Right lobe of liver (tissue), 6 donors: ENCODE data around the gene DPM1. TPM values are rescaled to one million over a fixed set of nuclear protein-coding genes. Genes with fewer than 3 reads are reported as not detected.

Experiments
- ATAC-seq, 4 donors: fragments of 200-7000 bp; cut with Tn5 transposase; one replicate each; pipeline ENCODE4 v1.9.1; 2020; ENCODE audit warnings: mild to moderate bottlenecking in 4 of 4, moderate library complexity in 4 of 4
- DNase-seq, 3 donors: peaks; one replicate each; pipeline ENCODE4 v3.0.0-alpha.2; 2020
- H3K27ac ChIP-seq, 3 donors: fragments of 200-600 bp; one replicate each; pipeline ENCODE4 v1.8.0; 2022
- H3K27me3 ChIP-seq, 2 donors: fragments of 200-600 bp; one replicate each; pipeline ENCODE4 v1.8.0; 2022
- H3K36me3 ChIP-seq, 4 donors: fragments of 200-600 bp; sonication (generic) in 1 of 4; one replicate each; pipeline versions ENCODE4 v1.5.1 to v1.8.0; 2017 to 2022; ENCODE audit warnings: control low read depth in 1 of 4
- H3K4me1 ChIP-seq, 4 donors: fragments of 200-600 bp; sonication (generic) in 1 of 4; one replicate each; pipeline versions ENCODE4 v1.5.1 to v1.8.0; 2017 to 2022; ENCODE audit warnings: control low read depth in 1 of 4
- H3K4me3 ChIP-seq, 3 donors: fragments of 200-600 bp; one replicate each; pipeline ENCODE4 v1.8.0; 2022
- H3K9me3 ChIP-seq, 4 donors: fragments of 200-600 bp; sonication (generic) in 1 of 4; one replicate each; pipeline versions ENCODE4 v1.5.1 to v1.8.0; 2017 to 2022; ENCODE audit warnings: control low read depth in 1 of 4
- POLR2A ChIP-seq: fragments of 450-650 bp; IDR thresholded peaks from one replicate; pipeline ENCODE4 v1.6.1; 2017; ENCODE audit warnings: antibody characterized with exemption, mild to moderate bottlenecking
- WGBS: methylation state at CpG from one replicate; pipeline ENCODE4 v1.1.6; 2018; ENCODE audit warnings: low coverage, low lambda C conversion rate; ENCODE audit not compliant: insufficient coverage; ENCODE audit errors: missing lambda C conversion rate; 5-methylcytosine and 5-hydroxymethylcytosine counted together
- intact Hi-C, 2 donors: fragments of 100-400 bp; cut with DNase I; formaldehyde crosslinking; loops; one replicate each; pipeline versions ENCODE4 v1.11.2 to v1.14.1; 2022
- total RNA-seq, 6 experiments: library from RNA; depleted of rRNA in 2 of 6; stranded (reverse); fragments of >200 nt in 2 of 6; fragmentation: NEBNext Ultra II Directional in 3 of 6; extraction: Animal tissue kit (Norgen Biotek cat#: 25700) in 3 of 6; gene quantifications; one replicate each; pipeline versions ENCODE4 v1.1.0 to v1.2.4, GENCODE V29; 2016 to 2023
- TF ChIP-seq, protein P1 (sequence below), 4 donors: fragments of 200-600 bp in 3 of 4; fragments of 450-650 bp in 1 of 4; IDR thresholded peaks; one replicate each; pipeline versions ENCODE4 v1.5.1 to v1.8.0; 2016 to 2022; ENCODE audit warnings: antibody characterized with exemption in 4 of 4, mild to moderate bottlenecking in 2 of 4
- donor health status: DM: no; HTN: yes; CAD: no.
- donor health status: DM: no; HTN: no; CAD: no.
- donor health status: DM: no; HTN: no; CAD: no.
- donor health status: DM: no; HTN: yes; CAD: no.
- donor health status: DM: no; HTN: yes; CAD: no.

Gene DPM1
- total RNA-seq, 6 experiments from 2014 or later, result 16.6 to 40.4 (median 21.2) TPM

DNA sequence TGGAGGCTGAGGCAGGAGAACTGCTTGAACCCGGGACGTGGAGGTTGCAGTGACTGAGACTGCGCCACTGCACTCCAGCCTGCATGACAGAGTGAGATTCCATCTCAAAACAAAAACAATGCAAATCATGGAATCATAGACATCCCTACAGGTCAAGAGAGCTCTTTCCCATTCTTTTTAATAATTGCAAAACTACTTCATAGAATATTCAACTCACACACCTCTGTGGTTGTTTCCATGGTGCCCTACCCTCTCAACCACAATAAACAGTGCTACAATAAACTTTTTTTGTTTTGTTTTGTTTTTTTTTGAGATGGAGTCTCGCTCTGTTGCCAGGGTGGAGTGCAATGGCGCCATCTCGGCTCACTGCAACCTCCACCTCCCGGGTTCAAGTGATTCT lies 15.3 kb downstream of the DPM1 start:
- H3K9me3 ChIP-seq, result no peaks in the 10 kb centered on the region
- intact Hi-C loops, result no loop called here
- no peak for ATAC-seq
- TF ChIP-seq, protein P1, sequence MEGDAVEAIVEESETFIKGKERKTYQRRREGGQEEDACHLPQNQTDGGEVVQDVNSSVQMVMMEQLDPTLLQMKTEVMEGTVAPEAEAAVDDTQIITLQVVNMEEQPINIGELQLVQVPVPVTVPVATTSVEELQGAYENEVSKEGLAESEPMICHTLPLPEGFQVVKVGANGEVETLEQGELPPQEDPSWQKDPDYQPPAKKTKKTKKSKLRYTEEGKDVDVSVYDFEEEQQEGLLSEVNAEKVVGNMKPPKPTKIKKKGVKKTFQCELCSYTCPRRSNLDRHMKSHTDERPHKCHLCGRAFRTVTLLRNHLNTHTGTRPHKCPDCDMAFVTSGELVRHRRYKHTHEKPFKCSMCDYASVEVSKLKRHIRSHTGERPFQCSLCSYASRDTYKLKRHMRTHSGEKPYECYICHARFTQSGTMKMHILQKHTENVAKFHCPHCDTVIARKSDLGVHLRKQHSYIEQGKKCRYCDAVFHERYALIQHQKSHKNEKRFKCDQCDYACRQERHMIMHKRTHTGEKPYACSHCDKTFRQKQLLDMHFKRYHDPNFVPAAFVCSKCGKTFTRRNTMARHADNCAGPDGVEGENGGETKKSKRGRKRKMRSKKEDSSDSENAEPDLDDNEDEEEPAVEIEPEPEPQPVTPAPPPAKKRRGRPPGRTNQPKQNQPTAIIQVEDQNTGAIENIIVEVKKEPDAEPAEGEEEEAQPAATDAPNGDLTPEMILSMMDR (IDR thresholded peaks at IDR 0.05), result no peak
- no peak for TF ChIP-seq POLR2A
- peaks cover 0 to 81% (median 36%) of the 10 kb centered on the region in 4 donors for H3K36me3 ChIP-seq
- H3K27ac ChIP-seq, result no peak overlapping the region
- DNase-seq, result no peak
- 79% methylated on average over 3 of the region's 7 CpGs for WGBS
- no peak overlapping the region for H3K4me3 ChIP-seq
- no peaks in the 10 kb centered on the region for H3K27me3 ChIP-seq
- no peaks in the 10 kb centered on the region for H3K4me1 ChIP-seq

DNA sequence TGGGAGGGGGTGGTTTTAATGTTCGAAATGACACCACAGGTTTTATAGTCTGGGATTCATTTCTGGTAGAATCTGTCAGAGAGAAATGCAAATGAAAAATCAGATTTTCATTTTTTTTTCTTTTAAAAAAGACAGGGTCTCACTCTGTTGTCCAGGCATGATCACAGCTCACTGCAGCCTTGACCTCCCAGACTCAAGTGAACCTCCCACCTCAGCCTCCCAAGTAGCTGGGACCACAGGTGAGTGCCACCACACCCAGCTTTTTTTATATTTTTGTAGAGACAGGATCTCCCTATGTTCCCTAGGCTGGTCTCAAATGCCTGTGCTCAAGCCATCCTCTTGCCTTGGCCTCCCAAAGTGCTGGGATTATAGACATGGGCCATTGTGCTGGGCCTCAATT lies 24.7 kb downstream of the DPM1 start:
- TF ChIP-seq, protein P1 (IDR thresholded peaks at IDR 0.05), result no peak
- no peak for TF ChIP-seq POLR2A
- Histone ChIP-seq H3K27ac (no peak overlapping the region), H3K27me3 (no peaks in the 10 kb centered on the region), H3K4me3 (no peak overlapping the region), H3K4me1 (peaks cover 0 to 11% (median 3%) of the 10 kb centered on the region in 4 donors), H3K36me3 (peaks cover 5 to 28% (median 13%) of the 10 kb centered on the region in 4 donors), H3K9me3 (no peaks in the 10 kb centered on the region)
- DNase-seq (no peak), ATAC-seq (no peak)
- intact Hi-C loops, result no loop called here
- WGBS, result 100% methylated on average over 1 of the region's 1 CpG

DNA sequence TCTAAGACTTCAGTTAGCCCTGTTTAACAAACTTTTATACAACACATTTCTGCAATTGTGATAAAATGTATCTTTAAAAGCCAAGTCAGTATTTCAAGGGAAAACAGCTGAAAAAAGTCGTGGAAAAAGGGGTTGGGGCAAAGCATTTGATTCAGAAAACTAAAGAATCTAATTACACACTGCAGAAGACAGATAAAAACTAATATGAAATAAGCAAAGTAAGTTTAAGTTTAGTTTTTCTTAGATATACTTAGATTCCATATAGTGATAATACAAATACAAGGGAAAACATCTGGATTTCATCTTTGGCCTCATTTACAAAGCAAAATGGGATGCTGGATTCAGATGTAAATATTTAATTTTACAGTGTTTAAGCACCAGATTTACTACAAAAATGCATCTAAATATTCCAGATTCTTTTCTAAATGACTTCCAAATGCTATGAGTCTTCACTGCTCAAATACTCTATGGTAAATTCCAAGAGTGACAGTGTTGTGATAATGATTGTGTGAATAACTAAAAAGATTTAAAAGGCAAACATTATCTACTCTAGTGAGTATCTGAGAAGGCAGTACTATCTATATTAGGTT lies 25.5 kb downstream of the DPM1 start:
- Histone ChIP-seq H3K36me3 (peaks cover 5 to 28% (median 13%) of the 10 kb centered on the region in 4 donors), H3K9me3 (no peaks in the 10 kb centered on the region), H3K4me1 (peaks cover 0 to 11% (median 5%) of the 10 kb centered on the region in 4 donors), H3K4me3 (no peak overlapping the region), H3K27ac (peak overlapping the region in 1 of 3 donors; percentile 99), H3K27me3 (no peaks in the 10 kb centered on the region)
- TF ChIP-seq, protein P1 (IDR thresholded peaks at IDR 0.05), result no peak
- TF ChIP-seq POLR2A, result no peak
- ATAC-seq, result no peak
- DNase-seq, result no peak
- intact Hi-C loops, result no loop called here
- 78% methylated on average over 1 of the region's 1 CpG for WGBS

DNA sequence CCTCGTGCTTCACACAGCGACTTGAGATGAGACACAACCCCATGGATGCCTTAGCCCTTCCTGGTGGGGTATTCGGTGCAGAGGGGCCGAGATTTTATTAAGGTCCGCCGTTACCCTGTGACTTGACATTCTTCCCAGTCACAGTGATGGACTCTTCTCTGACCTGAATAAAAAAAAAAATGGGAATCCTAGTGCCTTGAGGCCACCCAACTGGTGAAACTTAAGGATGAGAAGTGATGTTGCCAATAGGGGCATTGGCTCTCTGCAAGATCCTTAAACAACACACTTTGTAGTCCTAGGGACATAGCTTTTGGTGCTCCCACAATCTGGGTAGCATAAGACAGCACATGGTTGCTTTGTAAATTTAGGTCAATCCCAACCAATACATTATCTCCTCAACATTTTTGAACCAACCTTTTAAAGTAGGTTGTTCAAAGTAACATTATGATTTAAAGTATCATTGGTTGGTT lies 26.3 kb downstream of the DPM1 start:
- no peak for TF ChIP-seq POLR2A
- TF ChIP-seq, protein P1 (IDR thresholded peaks at IDR 0.05), result no peak
- WGBS, result 43% methylated on average over 6 of the region's 6 CpGs
- Histone ChIP-seq H3K36me3 (peaks cover 5 to 28% (median 13%) of the 10 kb centered on the region in 4 donors), H3K27me3 (no peaks in the 10 kb centered on the region), H3K4me1 (peaks cover 0 to 16% (median 6%) of the 10 kb centered on the region in 4 donors), H3K4me3 (peak overlapping the region; percentile 50 to 77 (median 52)), H3K27ac (peak overlapping the region; percentile 95 to 99 (median 97)), H3K9me3 (no peaks in the 10 kb centered on the region)
- no peak for DNase-seq
- ATAC-seq, result no peak
- intact Hi-C loops, result no loop called here
